Vagina (tissue), 2 donors: ENCODE measurements around the gene NARS2.

ENCODE experiments used
- POLR2A ChIP-seq, 2 donors: fragments of 450-650 bp; IDR thresholded peaks; one replicate each; pipeline ENCODE4 v1.6.1; 2017; ENCODE audit warnings: antibody characterized with exemption in 2 of 2, mild to moderate bottlenecking in 2 of 2, moderate library complexity in 2 of 2
- POLR2AphosphoS5 ChIP-seq, 2 donors: sonication (generic); formaldehyde crosslinking; IDR thresholded peaks; one replicate each; pipeline ENCODE4 v1.9.0; 2017; ENCODE audit warnings: antibody characterized with exemption in 2 of 2, mild to moderate bottlenecking in 2 of 2, low read depth in 1 of 2; ENCODE audit not compliant: insufficient read depth in 1 of 2
- TF ChIP-seq, protein P1 (sequence below), 3 experiments: fragments of 450-650 bp in 2 of 3; fragments of 200-600 bp in 1 of 3; sonication (generic) in 1 of 3; IDR thresholded peaks; one replicate each; pipeline ENCODE4 v1.5.1; 2017 to 2019; ENCODE audit warnings: antibody characterized with exemption in 3 of 3, mild to moderate bottlenecking in 2 of 3, moderate library complexity in 2 of 3

DNA sequence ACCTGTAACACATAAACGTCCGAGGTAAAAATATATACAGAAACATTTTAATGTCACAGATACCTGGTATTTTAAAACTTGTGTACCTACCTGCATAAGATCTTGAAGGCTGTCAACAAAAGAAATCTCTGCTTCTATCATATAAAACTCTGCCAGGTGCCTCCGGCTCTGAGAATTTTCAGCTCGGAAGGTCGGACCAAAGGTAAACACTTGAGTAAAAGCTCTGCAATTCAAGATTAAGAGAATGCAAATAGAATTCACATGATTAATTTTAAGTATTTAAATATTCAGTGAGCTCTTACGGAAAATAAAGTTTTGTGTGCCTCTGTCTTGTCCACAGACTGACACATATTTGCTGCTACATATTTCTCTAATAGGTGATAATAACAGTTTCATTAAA, 81.7 kb downstream of the NARS2 start:
- TF ChIP-seq POLR2AphosphoS5 (IDR thresholded peaks at IDR 0.05; ENCODE audit: insufficient read depth in 1 of 2, low read depth in 1 of 2) (no peak), POLR2A (IDR thresholded peaks at IDR 0.05) (no peak)
- TF ChIP-seq, protein P1, sequence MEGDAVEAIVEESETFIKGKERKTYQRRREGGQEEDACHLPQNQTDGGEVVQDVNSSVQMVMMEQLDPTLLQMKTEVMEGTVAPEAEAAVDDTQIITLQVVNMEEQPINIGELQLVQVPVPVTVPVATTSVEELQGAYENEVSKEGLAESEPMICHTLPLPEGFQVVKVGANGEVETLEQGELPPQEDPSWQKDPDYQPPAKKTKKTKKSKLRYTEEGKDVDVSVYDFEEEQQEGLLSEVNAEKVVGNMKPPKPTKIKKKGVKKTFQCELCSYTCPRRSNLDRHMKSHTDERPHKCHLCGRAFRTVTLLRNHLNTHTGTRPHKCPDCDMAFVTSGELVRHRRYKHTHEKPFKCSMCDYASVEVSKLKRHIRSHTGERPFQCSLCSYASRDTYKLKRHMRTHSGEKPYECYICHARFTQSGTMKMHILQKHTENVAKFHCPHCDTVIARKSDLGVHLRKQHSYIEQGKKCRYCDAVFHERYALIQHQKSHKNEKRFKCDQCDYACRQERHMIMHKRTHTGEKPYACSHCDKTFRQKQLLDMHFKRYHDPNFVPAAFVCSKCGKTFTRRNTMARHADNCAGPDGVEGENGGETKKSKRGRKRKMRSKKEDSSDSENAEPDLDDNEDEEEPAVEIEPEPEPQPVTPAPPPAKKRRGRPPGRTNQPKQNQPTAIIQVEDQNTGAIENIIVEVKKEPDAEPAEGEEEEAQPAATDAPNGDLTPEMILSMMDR (IDR thresholded peaks at IDR 0.05) = no peak
